H9 (cell line): ENCODE data around the gene FRAS1. TPM values are rescaled to one million over a fixed set of nuclear protein-coding genes. Genes with fewer than 3 reads are reported as not detected.
A peak's percentile ranks its signal among the peaks of the same experiment; 100 is the strongest.

Experiments used
- DNase-seq: peaks from one replicate; pipeline ENCODE4 v3.0.0-alpha.2; 2017
- H2AFZ ChIP-seq: one replicate; pipeline ENCODE4 v1.6.1; 2013; ENCODE audit warnings: mild to moderate bottlenecking, low read length, control low read depth, moderate library complexity
- H2AK5ac ChIP-seq: 2 replicates; pipeline ENCODE4 v1.6.1; 2013; ENCODE audit warnings: low read length, control low read depth, mixed read lengths; ENCODE audit not compliant: insufficient read length
- H2BK120ac ChIP-seq: one replicate; pipeline ENCODE4 v1.6.1; 2013; ENCODE audit warnings: low read depth, mild to moderate bottlenecking, low read length, control low read depth, inconsistent platforms; ENCODE audit not compliant: poor library complexity, severe bottlenecking
- H2BK12ac ChIP-seq: 2 replicates; pipeline ENCODE4 v1.6.1; 2013; ENCODE audit warnings: low read length, control low read depth, mixed read lengths, low read depth; ENCODE audit not compliant: insufficient read length
- H2BK15ac ChIP-seq: 2 replicates; pipeline ENCODE4 v1.6.1; 2013; ENCODE audit warnings: low read depth, low read length, control low read depth
- H2BK20ac ChIP-seq: one replicate; pipeline ENCODE4 v1.6.1; 2013; ENCODE audit warnings: low read depth, mild to moderate bottlenecking, low read length, control low read depth, inconsistent platforms; ENCODE audit not compliant: poor library complexity, severe bottlenecking
- H2BK5ac ChIP-seq: 2 replicates; pipeline ENCODE4 v1.6.1; 2013; ENCODE audit warnings: low read length, control low read depth, mixed read lengths; ENCODE audit not compliant: insufficient read length
- H3K14ac ChIP-seq: 2 replicates; pipeline ENCODE4 v1.6.1; 2013; ENCODE audit warnings: low read length, control low read depth; ENCODE audit not compliant: insufficient read depth
- H3K18ac ChIP-seq: 2 replicates; pipeline ENCODE4 v1.6.1; 2013; ENCODE audit warnings: low read depth, mild to moderate bottlenecking, mixed read lengths, low read length, control low read depth; ENCODE audit not compliant: insufficient read length
- H3K23ac ChIP-seq: 2 replicates; pipeline ENCODE4 v1.6.1; 2013; ENCODE audit warnings: low read length, control low read depth, mixed read lengths, low read depth; ENCODE audit not compliant: insufficient read length
- H3K23me2 ChIP-seq: 2 replicates; pipeline ENCODE4 v1.6.1; 2013; ENCODE audit warnings: low read depth, mild to moderate bottlenecking, mixed read lengths, low read length, control low read depth; ENCODE audit not compliant: insufficient read length, poor library complexity, severe bottlenecking
- H3K27ac ChIP-seq: 2 replicates; pipeline ENCODE4 v1.5.1; 2013; ENCODE audit warnings: low read length, control low read depth, mixed read lengths, low read depth; ENCODE audit not compliant: insufficient read length
- H3K27me3 ChIP-seq: 2 replicates; pipeline ENCODE4 v1.6.1; 2013; ENCODE audit warnings: low read length, control low read depth, inconsistent platforms; ENCODE audit not compliant: insufficient read depth
- H3K4ac ChIP-seq: 2 replicates; pipeline ENCODE4 v1.6.1; 2013; ENCODE audit warnings: low read depth, mild to moderate bottlenecking, control low read depth, inconsistent platforms, low read length, moderate library complexity
- H3K4me1 ChIP-seq: 2 replicates; pipeline ENCODE4 v1.6.1; 2013; ENCODE audit warnings: low read length, control low read depth, inconsistent platforms; ENCODE audit not compliant: insufficient read depth
- H3K4me2 ChIP-seq: 2 replicates; pipeline ENCODE4 v1.6.1; 2013; ENCODE audit warnings: low read length, control low read depth, mixed read lengths; ENCODE audit not compliant: insufficient read length, insufficient read depth
- H3K56ac ChIP-seq: 2 replicates; pipeline ENCODE4 v1.6.1; 2013; ENCODE audit warnings: low read depth, mild to moderate bottlenecking, mixed read lengths, low read length, control low read depth; ENCODE audit not compliant: insufficient read length
- H3K79me1 ChIP-seq: 2 replicates; pipeline ENCODE4 v1.6.1; 2013; ENCODE audit warnings: low read depth, mild to moderate bottlenecking, moderate library complexity, low read length, control low read depth, inconsistent platforms; ENCODE audit not compliant: insufficient read depth, poor library complexity, severe bottlenecking
- H3K79me2 ChIP-seq: 2 replicates; pipeline ENCODE4 v1.6.1; 2013; ENCODE audit warnings: low read length, control low read depth, inconsistent platforms; ENCODE audit not compliant: insufficient read depth
- H3K9ac ChIP-seq: 2 replicates; pipeline ENCODE4 v1.6.1; 2013; ENCODE audit warnings: low read length, control low read depth, mixed read lengths; ENCODE audit not compliant: insufficient read length; ENCODE audit errors: extremely low read depth
- H3K9me3 ChIP-seq: one replicate; pipeline ENCODE4 v1.6.1; 2013; ENCODE audit warnings: low read depth, low read length, inconsistent platforms; ENCODE audit not compliant: control insufficient read depth
- H3T11ph ChIP-seq: one replicate; pipeline ENCODE4 v1.6.1; 2013; ENCODE audit warnings: mild to moderate bottlenecking, low read length, control low read depth, inconsistent platforms
- H4K20me1 ChIP-seq: one replicate; pipeline ENCODE4 v1.6.1; 2013; ENCODE audit not compliant: control insufficient read depth, insufficient read length, insufficient read depth
- H4K5ac ChIP-seq: 2 replicates; pipeline ENCODE4 v1.6.1; 2013; ENCODE audit warnings: low read depth, mild to moderate bottlenecking, mixed read lengths, low read length, control low read depth; ENCODE audit not compliant: insufficient read length
- H4K8ac ChIP-seq: replicated peaks from 2 replicates; pipeline ENCODE4 v1.6.1; 2013; ENCODE audit warnings: low read length, control low read depth, mixed read lengths, low read depth; ENCODE audit not compliant: insufficient read length
- H4K91ac ChIP-seq: 2 replicates; pipeline ENCODE4 v1.6.1; 2013; ENCODE audit warnings: low read depth, mild to moderate bottlenecking, moderate library complexity, mixed read lengths, low read length, control low read depth; ENCODE audit not compliant: insufficient read length
- H3K27ac Mint-ChIP-seq, 3 experiments: 2 replicates in 2 of 3; 3 replicates in 1 of 3; pipeline ENCODE4 v1.8.0; 2020 to 2021; ENCODE audit warnings: mixed read lengths in 3 of 3, mild to moderate bottlenecking in 1 of 3, moderate library complexity in 1 of 3
- H3K27me3 Mint-ChIP-seq: 2 replicates; pipeline ENCODE4 v1.8.0; 2021; ENCODE audit warnings: low read depth, mild to moderate bottlenecking, moderate library complexity, mixed read lengths
- H3K36me3 Mint-ChIP-seq, 3 experiments: 2 replicates in 2 of 3; 3 replicates in 1 of 3; pipeline ENCODE4 v1.8.0; 2020 to 2021; ENCODE audit warnings: low read depth in 3 of 3, mixed read lengths in 3 of 3; ENCODE audit not compliant: insufficient read depth in 1 of 3
- H3K4me1 Mint-ChIP-seq, 2 experiments: 2 replicates each; pipeline ENCODE4 v1.8.0; 2020; ENCODE audit warnings: mixed read lengths in 2 of 2
- H3K4me3 Mint-ChIP-seq, 2 experiments: 2 replicates in 1 of 2; 3 replicates in 1 of 2; pipeline ENCODE4 v1.8.0; 2020 to 2021; ENCODE audit warnings: mild to moderate bottlenecking in 2 of 2, mixed read lengths in 2 of 2, moderate library complexity in 1 of 2
- H3K9me3 Mint-ChIP-seq, 2 experiments: 2 replicates in 1 of 2; 3 replicates in 1 of 2; pipeline ENCODE4 v1.8.0; 2020; ENCODE audit warnings: mild to moderate bottlenecking in 2 of 2, mixed read lengths in 2 of 2, moderate library complexity in 1 of 2
- CTCF ChIP-seq: fragments of 200-600 bp; sonication (generic); conservative IDR thresholded peaks from 3 replicates; pipeline ENCODE4 v1.8.0; 2021; ENCODE audit warnings: antibody characterized with exemption, mild to moderate bottlenecking
- WGBS: extraction: QIAGEN DNeasy Blood & Tissue Kit; methylation state at CpG from one replicate; pipeline ENCODE4 v1.1.7; 2013; ENCODE audit warnings: missing lambda C conversion rate, low lambda C conversion rate, mixed read lengths; ENCODE audit not compliant: insufficient read length; ENCODE audit errors: extremely low coverage; 5-methylcytosine and 5-hydroxymethylcytosine counted together
- total RNA-seq: library from RNA; stranded (reverse); gene quantifications from 2 replicates; pipeline ENCODE4 v1.2.1, GENCODE V29; 2021

The FRAS1 gene
- total RNA-seq, 1 experiment from 2014 or later, result 58.5 TPM

GRCh38 chr4:78149751-78150542, 92.8 kb downstream of the FRAS1 start:
- no peak overlapping the region for H3K18ac ChIP-seq
- no peak overlapping the region for H2AFZ ChIP-seq
- Mint-ChIP-seq H3K9me3 (no peaks in the 10 kb centered on the region), H3K36me3 (no peaks in the 10 kb centered on the region), H3K4me1 (peaks cover 23 to 27% of the 10 kb centered on the region in 2 experiments), H3K27me3 (no peaks in the 10 kb centered on the region), H3K27ac (peak overlapping the region; percentile 59 to 87 (median 73); a peak in 4 of 7 replicates), H3K4me3 (no peak overlapping the region)
- H3K4me2 ChIP-seq, result no peak overlapping the region
- H3K4me1 ChIP-seq, result peaks cover 5% of the 10 kb centered on the region; the same call in 1 of the 2 replicates
- H4K20me1 ChIP-seq, result no peaks in the 10 kb centered on the region
- H3K4ac ChIP-seq, result no peak overlapping the region
- H3K27me3 ChIP-seq, result no peaks in the 10 kb centered on the region
- no peak overlapping the region for H3K23ac ChIP-seq
- no peak overlapping the region for H2BK20ac ChIP-seq
- peaks cover 6% of the 10 kb centered on the region; the same call in 1 of the 2 replicates for H3K79me2 ChIP-seq
- H4K91ac ChIP-seq, result no peak overlapping the region
- no peak overlapping the region for H3T11ph ChIP-seq
- no CpG with 5 or more reads among the region's 7 CpGs for WGBS
- H2BK15ac ChIP-seq, result no peak overlapping the region
- no peak overlapping the region for H4K8ac ChIP-seq
- no peak overlapping the region for H3K9ac ChIP-seq
- H3K9me3 ChIP-seq, result no peaks in the 10 kb centered on the region
- H2BK120ac ChIP-seq, result no peak overlapping the region
- no peak overlapping the region for H2BK12ac ChIP-seq
- H3K27ac ChIP-seq, result no peak overlapping the region
- no peak for DNase-seq
- H4K5ac ChIP-seq, result no peak overlapping the region
- H2BK5ac ChIP-seq, result no peak overlapping the region
- H3K14ac ChIP-seq, result peak overlapping the region; percentile 53; the same call in 1 of the 2 replicates
- no peak for TF ChIP-seq CTCF
- H3K79me1 ChIP-seq, result peaks cover 10% of the 10 kb centered on the region
- H3K23me2 ChIP-seq, result no peaks in the 10 kb centered on the region
- H2AK5ac ChIP-seq, result no peak overlapping the region
- H3K56ac ChIP-seq, result no peak overlapping the region
